KMS-11 (cell line): ENCODE results near the gene KCTD17.

Source experiments
- H2AFZ ChIP-seq: fragments of 200-600 bp; sonication (generic); 2 replicates; pipeline ENCODE4 v1.6.1; 2016; ENCODE audit warnings: antibody characterized with exemption, mixed run types, low read depth
- H3K27ac ChIP-seq: fragments of 200-600 bp; sonication (generic); 2 replicates; pipeline ENCODE4 v1.6.1; 2016; ENCODE audit warnings: mild to moderate bottlenecking, mixed run types
- H3K27me3 ChIP-seq: fragments of 200-600 bp; sonication (generic); 2 replicates; pipeline ENCODE4 v1.6.1; 2017; ENCODE audit warnings: mild to moderate bottlenecking, low read depth, mixed run types, moderate library complexity; ENCODE audit not compliant: insufficient read depth
- H3K36me3 ChIP-seq: fragments of 200-600 bp; sonication (generic); 2 replicates; pipeline ENCODE4 v1.6.1; 2017; ENCODE audit warnings: mild to moderate bottlenecking, mixed run types; ENCODE audit not compliant: insufficient read depth
- H3K4me1 ChIP-seq: fragments of 200-600 bp; sonication (generic); 2 replicates; pipeline ENCODE4 v1.6.1; 2016; ENCODE audit warnings: mild to moderate bottlenecking, low read depth, mixed run types; ENCODE audit not compliant: poor library complexity, severe bottlenecking
- H3K4me2 ChIP-seq: fragments of 200-600 bp; sonication (generic); 2 replicates; pipeline ENCODE4 v1.7.0; 2016; ENCODE audit warnings: mild to moderate bottlenecking, mixed run types
- H3K4me3 ChIP-seq: fragments of 200-600 bp; sonication (generic); IDR thresholded peaks from 2 replicates; pipeline ENCODE4 v1.6.1; 2017; ENCODE audit warnings: low read depth, low read length, mixed read lengths; ENCODE audit not compliant: insufficient read depth
- H3K79me2 ChIP-seq: fragments of 200-600 bp; sonication (generic); 2 replicates; pipeline ENCODE4 v1.6.1; 2016; ENCODE audit warnings: low read depth, mixed run types; ENCODE audit not compliant: insufficient read depth
- H3K9ac ChIP-seq: fragments of 200-600 bp; sonication (generic); 2 replicates; pipeline ENCODE4 v1.6.1; 2016; ENCODE audit warnings: mild to moderate bottlenecking, mixed run types
- H4K20me1 ChIP-seq: fragments of 200-600 bp; sonication (generic); 2 replicates; pipeline ENCODE4 v1.6.1; 2016; ENCODE audit warnings: mild to moderate bottlenecking, mixed run types; ENCODE audit not compliant: insufficient read depth
- TF ChIP-seq, protein P1 (sequence below): fragments of 200-600 bp; sonication (generic); conservative IDR thresholded peaks from 2 replicates; pipeline ENCODE4 v1.6.1; 2017; ENCODE audit warnings: low read depth, mild to moderate bottlenecking, antibody characterized with exemption, low read length, moderate library complexity, mixed read lengths

KCTD17 gene

DNA sequence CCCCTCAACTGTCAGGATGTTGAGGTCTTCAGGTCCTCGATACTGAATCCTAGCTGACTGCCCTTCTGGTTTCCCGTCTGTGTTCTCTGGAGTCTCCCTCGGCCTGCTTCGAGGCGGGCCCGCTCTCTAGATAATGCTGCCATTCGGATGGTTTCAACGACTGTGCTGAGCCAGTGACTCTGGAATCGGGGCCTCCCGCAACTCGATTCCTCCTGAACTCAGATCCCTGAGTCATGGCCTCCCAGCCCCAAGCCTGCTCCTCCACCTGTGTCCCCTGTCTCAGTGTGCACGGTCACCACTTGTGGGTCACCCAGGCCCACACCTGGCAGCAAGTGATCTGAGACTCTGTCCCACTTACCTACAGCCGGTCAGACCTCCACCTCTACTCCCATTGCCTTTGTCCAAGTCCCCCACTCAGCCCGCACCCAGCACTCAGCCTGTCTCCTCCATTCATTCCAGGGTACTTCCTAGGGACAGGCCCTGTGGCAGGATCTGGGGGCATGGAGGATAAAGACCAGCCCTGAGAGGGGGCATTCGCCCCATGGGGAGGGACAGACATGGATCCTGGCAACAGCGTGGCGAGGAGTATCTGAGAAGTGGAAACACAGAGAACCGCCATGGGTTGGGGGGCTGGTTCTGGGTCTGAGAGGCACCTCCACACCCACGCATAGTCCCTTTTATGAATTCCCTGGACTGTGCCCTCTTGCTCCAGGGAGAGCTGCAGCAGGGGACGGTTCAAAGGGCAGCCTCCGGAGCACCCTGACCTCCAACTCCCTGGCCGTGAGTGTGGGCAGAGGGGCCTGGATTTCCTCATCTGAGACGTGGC lies 17.7 kb upstream of the KCTD17 start:
- Histone ChIP-seq H4K20me1 (no peaks in the 10 kb centered on the region), H3K36me3 (no peaks in the 10 kb centered on the region), H3K9ac (no peak overlapping the region), H3K4me2 (no peak overlapping the region), H3K4me3 (no peak overlapping the region), H3K4me1 (no peaks in the 10 kb centered on the region), H2AFZ (no peak overlapping the region), H3K27me3 (peaks cover 2% of the 10 kb centered on the region; the same call in 1 of the 2 replicates), H3K27ac (no peak overlapping the region), H3K79me2 (no peaks in the 10 kb centered on the region)
- TF ChIP-seq, protein P1, sequence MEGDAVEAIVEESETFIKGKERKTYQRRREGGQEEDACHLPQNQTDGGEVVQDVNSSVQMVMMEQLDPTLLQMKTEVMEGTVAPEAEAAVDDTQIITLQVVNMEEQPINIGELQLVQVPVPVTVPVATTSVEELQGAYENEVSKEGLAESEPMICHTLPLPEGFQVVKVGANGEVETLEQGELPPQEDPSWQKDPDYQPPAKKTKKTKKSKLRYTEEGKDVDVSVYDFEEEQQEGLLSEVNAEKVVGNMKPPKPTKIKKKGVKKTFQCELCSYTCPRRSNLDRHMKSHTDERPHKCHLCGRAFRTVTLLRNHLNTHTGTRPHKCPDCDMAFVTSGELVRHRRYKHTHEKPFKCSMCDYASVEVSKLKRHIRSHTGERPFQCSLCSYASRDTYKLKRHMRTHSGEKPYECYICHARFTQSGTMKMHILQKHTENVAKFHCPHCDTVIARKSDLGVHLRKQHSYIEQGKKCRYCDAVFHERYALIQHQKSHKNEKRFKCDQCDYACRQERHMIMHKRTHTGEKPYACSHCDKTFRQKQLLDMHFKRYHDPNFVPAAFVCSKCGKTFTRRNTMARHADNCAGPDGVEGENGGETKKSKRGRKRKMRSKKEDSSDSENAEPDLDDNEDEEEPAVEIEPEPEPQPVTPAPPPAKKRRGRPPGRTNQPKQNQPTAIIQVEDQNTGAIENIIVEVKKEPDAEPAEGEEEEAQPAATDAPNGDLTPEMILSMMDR: no peak

DNA sequence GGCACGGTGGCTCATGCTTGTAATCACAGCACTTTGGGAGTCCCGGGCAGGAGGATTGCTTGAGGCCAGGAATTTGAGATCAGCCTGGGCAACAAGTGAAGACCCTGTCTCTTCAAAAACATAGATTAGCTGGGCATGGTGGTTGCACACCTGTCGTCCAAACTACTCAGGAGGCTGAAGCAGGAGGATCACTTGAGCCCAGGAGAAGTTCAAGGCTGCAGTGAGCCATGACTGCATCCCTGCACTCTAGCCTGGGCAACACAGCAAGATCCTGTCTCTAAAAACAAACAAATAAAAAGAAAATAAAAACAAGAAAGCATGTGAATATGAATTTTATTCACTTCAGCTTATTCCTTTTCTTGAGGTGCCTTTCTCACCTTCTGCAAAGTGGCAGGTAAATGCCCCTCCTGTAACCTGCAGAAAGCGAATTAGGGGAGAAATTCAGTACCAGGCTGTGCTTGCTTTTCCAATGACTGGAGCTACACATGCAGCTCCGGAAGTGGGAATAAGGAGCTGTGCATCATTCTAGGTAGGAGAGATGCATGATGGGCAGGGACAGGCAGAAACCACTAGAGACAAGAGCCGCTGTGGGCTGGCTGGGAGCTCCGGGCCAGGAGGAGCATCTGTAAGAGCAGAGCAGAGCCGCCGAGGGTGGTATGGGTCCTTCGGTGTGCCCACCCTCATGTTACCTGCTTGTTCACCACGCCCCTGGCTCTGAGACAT lies 14.7 kb upstream of the KCTD17 start:
- Histone ChIP-seq H3K79me2 (no peaks in the 10 kb centered on the region), H4K20me1 (no peaks in the 10 kb centered on the region), H3K27me3 (peaks cover 2% of the 10 kb centered on the region; the same call in 1 of the 2 replicates), H3K27ac (no peak overlapping the region), H3K4me1 (no peaks in the 10 kb centered on the region), H3K4me2 (no peak overlapping the region), H2AFZ (no peak overlapping the region), H3K36me3 (no peaks in the 10 kb centered on the region), H3K4me3 (no peak overlapping the region), H3K9ac (no peak overlapping the region)
- TF ChIP-seq, protein P1: no peak

DNA sequence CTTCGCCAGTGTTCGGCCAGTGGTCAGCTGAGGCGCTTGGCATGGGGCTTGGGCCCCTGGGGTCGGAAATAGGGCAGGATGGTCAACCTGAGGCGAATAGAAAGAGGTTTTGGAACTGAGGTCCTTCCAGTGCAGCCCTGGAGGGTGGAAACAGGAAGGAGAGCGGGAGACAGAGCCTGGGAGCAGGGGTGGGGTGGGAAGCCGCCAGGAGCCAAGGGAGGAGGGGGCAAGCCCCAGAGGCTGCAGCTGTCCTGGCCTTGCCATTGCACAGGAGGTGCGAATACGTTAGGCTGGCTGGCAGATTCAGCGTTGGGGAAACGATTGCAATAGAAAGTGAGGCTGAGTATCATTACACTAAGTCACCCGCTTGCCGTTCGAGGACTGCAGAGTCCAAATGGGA lies 13.9 kb upstream of the KCTD17 start:
- TF ChIP-seq, protein P1: no peak

DNA sequence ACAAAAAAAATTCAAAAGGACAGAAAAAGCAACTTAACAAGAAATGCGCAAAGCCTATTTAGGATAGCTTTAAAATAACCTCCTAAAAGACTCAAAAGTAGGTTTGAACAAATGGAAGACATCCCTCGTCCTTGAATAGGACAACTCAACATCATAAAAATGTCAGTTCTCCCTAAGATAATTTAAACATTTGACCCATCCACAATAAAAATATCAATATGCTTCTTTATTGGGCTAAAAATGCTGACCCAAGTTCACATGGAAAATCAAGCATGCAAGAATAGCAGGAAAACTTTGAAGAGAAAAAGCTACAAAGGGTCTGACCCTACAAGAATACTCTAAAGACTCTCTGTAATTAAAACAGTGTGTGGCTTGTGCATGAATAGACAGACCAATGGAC lies 12.1 kb upstream of the KCTD17 start:
- no peak overlapping the region for H3K4me2 ChIP-seq
- no peaks in the 10 kb centered on the region for H3K79me2 ChIP-seq
- H3K4me1 ChIP-seq: peaks cover 9% of the 10 kb centered on the region
- H3K27ac ChIP-seq: no peak overlapping the region
- no peak overlapping the region for H3K4me3 ChIP-seq
- H3K9ac ChIP-seq: no peak overlapping the region
- no peaks in the 10 kb centered on the region for H4K20me1 ChIP-seq
- no peak overlapping the region for H2AFZ ChIP-seq
- H3K36me3 ChIP-seq: no peaks in the 10 kb centered on the region
- peaks cover 2% of the 10 kb centered on the region; the same call in 1 of the 2 replicates for H3K27me3 ChIP-seq
- TF ChIP-seq, protein P1: no peak

More for the DNA sequence above, 13.9 kb upstream of the KCTD17 start:
- no peak overlapping the region for H2AFZ ChIP-seq
- no peak overlapping the region for H3K9ac ChIP-seq
- no peaks in the 10 kb centered on the region for H3K79me2 ChIP-seq
- H3K27me3 ChIP-seq: peaks cover 2% of the 10 kb centered on the region; the same call in 1 of the 2 replicates
- H3K4me2 ChIP-seq: no peak overlapping the region
- no peaks in the 10 kb centered on the region for H3K36me3 ChIP-seq
- H3K4me1 ChIP-seq: no peaks in the 10 kb centered on the region
- H3K27ac ChIP-seq: no peak overlapping the region
- no peak overlapping the region for H3K4me3 ChIP-seq
- no peaks in the 10 kb centered on the region for H4K20me1 ChIP-seq
